ENCODE measurements around the gene ARHGEF25. TPM values are rescaled to one million over a fixed set of nuclear protein-coding genes. Genes with fewer than 3 reads are reported as not detected.
A peak's percentile ranks its signal among the peaks of the same experiment; 100 is the strongest.

Gene ARHGEF25
- total and polyA plus RNA-seq, 2 of the 13 experiments (the other 11 are each of a cell fraction or from before 2014, with no cell fraction given): 11.5 to 12.5 TPM

DNA sequence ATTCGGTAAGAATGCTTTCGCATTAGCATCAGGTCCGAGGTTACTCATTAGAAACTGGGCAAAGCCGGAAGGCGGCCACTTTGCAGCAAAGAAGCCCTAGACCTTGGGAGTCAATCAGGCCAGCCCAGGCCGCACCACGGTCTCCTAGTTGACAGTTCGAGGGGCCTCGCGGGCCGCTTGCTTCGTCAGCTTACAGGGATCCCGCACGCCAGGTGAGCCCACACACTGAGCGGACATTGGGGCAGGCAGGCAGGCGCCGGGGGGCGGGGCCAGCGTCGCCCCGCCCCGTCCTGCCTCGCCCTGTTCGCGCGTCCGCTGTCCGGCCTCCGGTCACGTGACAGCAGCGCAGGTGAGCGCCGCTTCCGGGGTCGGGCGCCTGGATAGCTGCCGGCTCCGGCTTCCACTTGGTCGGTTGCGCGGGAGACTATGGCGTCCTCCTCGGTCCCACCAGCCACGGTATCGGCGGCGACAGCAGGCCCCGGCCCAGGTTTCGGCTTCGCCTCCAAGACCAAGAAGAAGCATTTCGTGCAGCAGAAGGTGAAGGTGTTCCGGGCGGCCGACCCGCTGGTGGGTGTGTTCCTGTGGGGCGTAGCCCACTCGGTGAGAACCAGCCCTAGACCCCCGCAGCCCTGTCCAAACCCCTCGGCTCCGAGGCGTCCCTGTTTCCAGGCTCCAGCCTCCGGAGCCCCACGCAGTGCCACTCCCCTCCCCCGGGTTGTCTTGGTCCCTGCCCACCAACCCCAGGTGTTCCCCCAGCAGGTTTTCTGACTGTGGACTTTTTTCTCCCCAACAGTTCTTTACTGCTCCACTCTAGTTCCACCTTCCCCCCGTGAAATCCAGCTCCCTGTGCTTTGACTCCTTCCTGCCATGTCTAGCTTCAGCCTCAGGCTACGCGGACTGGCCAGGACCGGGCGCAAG, 20.1 kb upstream of the ARHGEF25 start, which contains the start of gene PIP4K2C (continued):
- TF ChIP-seq CSRNP1 (CRISPR knock-in tag; IDR thresholded peaks at IDR 0.05) (no peak), AGO2 (optimal IDR thresholded peaks at IDR 0.05; ENCODE audit: low read depth, low read length) (no peak), GATAD2A (CRISPR knock-in tag; IDR thresholded peaks at IDR 0.05) (no peak), FOSL1 (CRISPR knock-in tag; IDR thresholded peaks at IDR 0.05; ENCODE audit: borderline replicate concordance) (no peak), SP2 (CRISPR knock-in tag; IDR thresholded peaks at IDR 0.05) (no peak), ZMAT3 (CRISPR knock-in tag; conservative IDR thresholded peaks at IDR 0.05) (peak; percentile 51; the same call in 1 of the 2 replicates), SP4 (CRISPR knock-in tag; IDR thresholded peaks at IDR 0.05) (peak; percentile 86), WIZ (CRISPR knock-in tag; IDR thresholded peaks at IDR 0.05) (no peak), ZNF101 (CRISPR knock-in tag; IDR thresholded peaks at IDR 0.05; ENCODE audit: borderline replicate concordance, low read depth) (no peak), MTA3 (CRISPR knock-in tag; IDR thresholded peaks at IDR 0.05) (no peak), TBP (CRISPR knock-in tag; IDR thresholded peaks at IDR 0.05) (no peak), CREB1 (IDR thresholded peaks at IDR 0.05) (no peak), CREB1 (CRISPR knock-in tag; IDR thresholded peaks at IDR 0.05) (no peak), SMC3 (IDR thresholded peaks at IDR 0.05; ENCODE audit: low read length) (no peak), BCLAF1 (IDR thresholded peaks at IDR 0.05) (no peak)
- TF ChIP-seq, protein P1, sequence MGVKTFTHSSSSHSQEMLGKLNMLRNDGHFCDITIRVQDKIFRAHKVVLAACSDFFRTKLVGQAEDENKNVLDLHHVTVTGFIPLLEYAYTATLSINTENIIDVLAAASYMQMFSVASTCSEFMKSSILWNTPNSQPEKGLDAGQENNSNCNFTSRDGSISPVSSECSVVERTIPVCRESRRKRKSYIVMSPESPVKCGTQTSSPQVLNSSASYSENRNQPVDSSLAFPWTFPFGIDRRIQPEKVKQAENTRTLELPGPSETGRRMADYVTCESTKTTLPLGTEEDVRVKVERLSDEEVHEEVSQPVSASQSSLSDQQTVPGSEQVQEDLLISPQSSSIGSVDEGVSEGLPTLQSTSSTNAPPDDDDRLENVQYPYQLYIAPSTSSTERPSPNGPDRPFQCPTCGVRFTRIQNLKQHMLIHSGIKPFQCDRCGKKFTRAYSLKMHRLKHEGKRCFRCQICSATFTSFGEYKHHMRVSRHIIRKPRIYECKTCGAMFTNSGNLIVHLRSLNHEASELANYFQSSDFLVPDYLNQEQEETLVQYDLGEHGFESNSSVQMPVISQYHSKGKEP (CRISPR knock-in tag; IDR thresholded peaks at IDR 0.05): no peak
- TF ChIP-seq, protein P2, sequence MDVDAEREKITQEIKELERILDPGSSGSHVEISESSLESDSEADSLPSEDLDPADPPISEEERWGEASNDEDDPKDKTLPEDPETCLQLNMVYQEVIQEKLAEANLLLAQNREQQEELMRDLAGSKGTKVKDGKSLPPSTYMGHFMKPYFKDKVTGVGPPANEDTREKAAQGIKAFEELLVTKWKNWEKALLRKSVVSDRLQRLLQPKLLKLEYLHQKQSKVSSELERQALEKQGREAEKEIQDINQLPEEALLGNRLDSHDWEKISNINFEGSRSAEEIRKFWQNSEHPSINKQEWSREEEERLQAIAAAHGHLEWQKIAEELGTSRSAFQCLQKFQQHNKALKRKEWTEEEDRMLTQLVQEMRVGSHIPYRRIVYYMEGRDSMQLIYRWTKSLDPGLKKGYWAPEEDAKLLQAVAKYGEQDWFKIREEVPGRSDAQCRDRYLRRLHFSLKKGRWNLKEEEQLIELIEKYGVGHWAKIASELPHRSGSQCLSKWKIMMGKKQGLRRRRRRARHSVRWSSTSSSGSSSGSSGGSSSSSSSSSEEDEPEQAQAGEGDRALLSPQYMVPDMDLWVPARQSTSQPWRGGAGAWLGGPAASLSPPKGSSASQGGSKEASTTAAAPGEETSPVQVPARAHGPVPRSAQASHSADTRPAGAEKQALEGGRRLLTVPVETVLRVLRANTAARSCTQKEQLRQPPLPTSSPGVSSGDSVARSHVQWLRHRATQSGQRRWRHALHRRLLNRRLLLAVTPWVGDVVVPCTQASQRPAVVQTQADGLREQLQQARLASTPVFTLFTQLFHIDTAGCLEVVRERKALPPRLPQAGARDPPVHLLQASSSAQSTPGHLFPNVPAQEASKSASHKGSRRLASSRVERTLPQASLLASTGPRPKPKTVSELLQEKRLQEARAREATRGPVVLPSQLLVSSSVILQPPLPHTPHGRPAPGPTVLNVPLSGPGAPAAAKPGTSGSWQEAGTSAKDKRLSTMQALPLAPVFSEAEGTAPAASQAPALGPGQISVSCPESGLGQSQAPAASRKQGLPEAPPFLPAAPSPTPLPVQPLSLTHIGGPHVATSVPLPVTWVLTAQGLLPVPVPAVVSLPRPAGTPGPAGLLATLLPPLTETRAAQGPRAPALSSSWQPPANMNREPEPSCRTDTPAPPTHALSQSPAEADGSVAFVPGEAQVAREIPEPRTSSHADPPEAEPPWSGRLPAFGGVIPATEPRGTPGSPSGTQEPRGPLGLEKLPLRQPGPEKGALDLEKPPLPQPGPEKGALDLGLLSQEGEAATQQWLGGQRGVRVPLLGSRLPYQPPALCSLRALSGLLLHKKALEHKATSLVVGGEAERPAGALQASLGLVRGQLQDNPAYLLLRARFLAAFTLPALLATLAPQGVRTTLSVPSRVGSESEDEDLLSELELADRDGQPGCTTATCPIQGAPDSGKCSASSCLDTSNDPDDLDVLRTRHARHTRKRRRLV (CRISPR knock-in tag; IDR thresholded peaks at IDR 0.05): 0 out of 2 replicates have a peak, but pooled peaks have one; percentile 63
